T-cell (primary cell): ENCODE results near the gene INTS1. TPM values are rescaled to one million over a fixed set of nuclear protein-coding genes. Genes with fewer than 3 reads are reported as not detected.
"Not testable (repeated sequence)": the region's sequence is repeated elsewhere in the genome, so short reads cannot be mapped to it uniquely, and the experiment has no call there.

ENCODE experiments used
- ATAC-seq, 4 experiments: fragments of 200-7000 bp in 3 of 4; fragments of 150-1000 bp in 1 of 4; cut with Tn5 transposase; replicated peaks in 1 of 4; 1 replicate in 3 of 4; 2 replicates in 1 of 4; pipeline ENCODE4 v1.10.0; 2021; ENCODE audit warnings: moderate library complexity in 3 of 4, mild to moderate bottlenecking in 2 of 4, moderate number of reproducible peaks in 1 of 4
- CTCF ChIA-PET, 2 donors: fragments of 300-600 bp; sonication (Branson Sonifier 250); formaldehyde crosslinking; loops; one replicate each; lab custom pipeline; 2022; ENCODE audit warnings: antibody characterized with exemption in 2 of 2; lab: Charles Lee
- POLR2A ChIA-PET, 2 donors: fragments of 300-600 bp; sonication (Branson Sonifier 250); formaldehyde crosslinking; loops; one replicate each; lab custom pipeline; 2022; ENCODE audit warnings: antibody characterized with exemption in 2 of 2; lab: Charles Lee
- DNase-seq, 35 experiments: peaks; one replicate each; pipeline versions ENCODE4 v3.0.0 to v3.0.0-alpha.2; 2013 to 2023
- H3K27ac ChIP-seq: one replicate; pipeline ENCODE4 v1.5.1; 2013; ENCODE audit warnings: low read length
- H3K27me3 ChIP-seq, 2 experiments: replicated peaks in 1 of 2; 1 replicate in 1 of 2; 2 replicates in 1 of 2; pipeline versions ENCODE4 v1.6.1 to v1.7.0; 2013; ENCODE audit warnings: low read length in 1 of 2, mixed read lengths in 1 of 2; ENCODE audit not compliant: control insufficient read depth in 2 of 2, insufficient read depth in 2 of 2; ENCODE audit errors: extremely low read depth in 1 of 2
- H3K36me3 ChIP-seq, 2 donors: 1 replicate in 1 of 2; 2 replicates in 1 of 2; pipeline versions ENCODE4 v1.6.1 to v1.7.0; 2013; ENCODE audit warnings: low read length in 1 of 2; ENCODE audit not compliant: control insufficient read depth in 2 of 2, insufficient read depth in 1 of 2; ENCODE audit errors: extremely low read depth in 1 of 2
- H3K4me1 ChIP-seq, 2 experiments: 1 replicate in 1 of 2; 2 replicates in 1 of 2; pipeline versions ENCODE4 v1.6.1 to v1.7.0; 2013; ENCODE audit warnings: low read length in 2 of 2, mixed read lengths in 1 of 2; ENCODE audit not compliant: insufficient read depth in 2 of 2, control insufficient read depth in 1 of 2; ENCODE audit errors: extremely low read depth in 1 of 2
- H3K4me3 ChIP-seq, 2 donors: 1 replicate in 1 of 2; 2 replicates in 1 of 2; pipeline versions ENCODE4 v1.5.1 to v1.7.0; 2013; ENCODE audit warnings: mild to moderate bottlenecking in 2 of 2, low read length in 1 of 2, moderate library complexity in 1 of 2; ENCODE audit not compliant: control insufficient read depth in 1 of 2; ENCODE audit errors: extremely low read depth in 1 of 2
- H3K9me3 ChIP-seq: 2 replicates; pipeline ENCODE4 v1.7.0; 2013
- H3K27ac Mint-ChIP-seq, 2 donors: one replicate each; pipeline ENCODE4 v1.8.0; 2020 to 2021; ENCODE audit warnings: mild to moderate bottlenecking in 2 of 2, mixed read lengths in 2 of 2
- H3K27me3 Mint-ChIP-seq, 2 donors: one replicate each; pipeline ENCODE4 v1.8.0; 2021 to 2022; ENCODE audit warnings: mixed read lengths in 2 of 2
- H3K36me3 Mint-ChIP-seq: one replicate; pipeline ENCODE4 v1.8.0; 2021; ENCODE audit warnings: mixed read lengths
- H3K4me1 Mint-ChIP-seq, 3 donors: one replicate each; pipeline ENCODE4 v1.8.0; 2020 to 2022; ENCODE audit warnings: mixed read lengths in 3 of 3, mild to moderate bottlenecking in 1 of 3
- H3K4me3 Mint-ChIP-seq, 3 donors: one replicate each; pipeline ENCODE4 v1.8.0; 2020 to 2022; ENCODE audit warnings: mild to moderate bottlenecking in 3 of 3, mixed read lengths in 3 of 3, moderate library complexity in 3 of 3
- H3K9me3 Mint-ChIP-seq, 3 donors: one replicate each; pipeline ENCODE4 v1.8.0; 2020 to 2022; ENCODE audit warnings: mixed read lengths in 3 of 3
- WGBS: methylation state at CpG from one replicate; pipeline ENCODE4 v1.1.5; 2013; ENCODE audit warnings: missing lambda C conversion rate; ENCODE audit not compliant: insufficient coverage; 5-methylcytosine and 5-hydroxymethylcytosine counted together
- total RNA-seq, 35 experiments: library from RNA in 6 of 35; stranded (reverse) in 6 of 35; fragments of 120-200 nt in 1 of 35; gene quantifications; one replicate each; pipeline versions ENCODE4 v1.2.1 to v1.2.4 and lab custom pipeline; 2013 to 2026

Gene INTS1
- total RNA-seq, 5 donors from 2014 or later (not counting 1 experiment from before 2014, with no cell fraction given) = 102 to 147 (median 131) TPM

GRCh38 chr7:1449501-1449900 is 54.7 kb downstream of the INTS1 start:
- Mint-ChIP-seq H3K4me3 (no peak overlapping the region), H3K9me3 (no peaks in the 10 kb centered on the region), H3K27ac (no peak overlapping the region), H3K4me1 (no peaks in the 10 kb centered on the region), H3K36me3 (no peaks in the 10 kb centered on the region), H3K27me3 (no peaks in the 10 kb centered on the region)
- 82% methylated on average over 12 of the region's 13 CpGs for WGBS
- no peaks in the 10 kb centered on the region for H3K4me1 ChIP-seq
- ChIA-PET CTCF (no interaction called here), POLR2A (no interaction called here)
- peaks cover 0 to 4% of the 10 kb centered on the region in 2 experiments for H3K27me3 ChIP-seq
- ATAC-seq (no peak), DNase-seq (no peak)
- no peak overlapping the region for H3K4me3 ChIP-seq
- H3K36me3 ChIP-seq = no peaks in the 10 kb centered on the region
- no peaks in the 10 kb centered on the region for H3K9me3 ChIP-seq
- H3K27ac ChIP-seq = no peak overlapping the region

- no peak overlapping the region for H3K27ac Mint-ChIP-seq
- H3K9me3 ChIP-seq = no peaks in the 10 kb centered on the region
- no peak overlapping the region for H3K4me3 ChIP-seq
- no peaks in the 10 kb centered on the region for H3K36me3 Mint-ChIP-seq
- H3K4me1 ChIP-seq = no peaks in the 10 kb centered on the region
- no peak overlapping the region for H3K4me3 Mint-ChIP-seq
- WGBS = 90% methylated on average over 6 of the region's 14 CpGs
- H3K27me3 Mint-ChIP-seq = no peaks in the 10 kb centered on the region
- CTCF ChIA-PET = no interaction called here
- ATAC-seq (no peak), DNase-seq (no peak)
- POLR2A ChIA-PET = no interaction called here
- no peak overlapping the region for H3K27ac ChIP-seq
- H3K4me1 Mint-ChIP-seq = no peaks in the 10 kb centered on the region
- H3K27me3 ChIP-seq = peaks cover 0 to 6% of the 10 kb centered on the region in 2 experiments
- H3K36me3 ChIP-seq = no peaks in the 10 kb centered on the region
- no peaks in the 10 kb centered on the region for H3K9me3 Mint-ChIP-seq
These were observed 55.2 kb downstream of the INTS1 start for GRCh38 chr7:1448958-1449357.

- ChIA-PET CTCF (no interaction called here), POLR2A (no interaction called here)
- no peaks in the 10 kb centered on the region for H3K36me3 ChIP-seq
- H3K4me1 ChIP-seq = no peaks in the 10 kb centered on the region
- H3K4me3 ChIP-seq = no peak overlapping the region
- Mint-ChIP-seq H3K9me3 (no peaks in the 10 kb centered on the region), H3K4me1 (no peaks in the 10 kb centered on the region), H3K27ac (no peak overlapping the region), H3K27me3 (no peaks in the 10 kb centered on the region), H3K4me3 (no peak overlapping the region), H3K36me3 (no peaks in the 10 kb centered on the region)
- DNase-seq (no peak), ATAC-seq (no peak)
- no peaks in the 10 kb centered on the region for H3K9me3 ChIP-seq
- H3K27ac ChIP-seq = no peak overlapping the region
- WGBS = 82% methylated on average over 7 of the region's 15 CpGs
- peaks cover 0 to 6% of the 10 kb centered on the region in 2 experiments for H3K27me3 ChIP-seq
These were observed 56.5 kb downstream of the INTS1 start for GRCh38 chr7:1447551-1448244.

GRCh38 chr7:1447112-1447511 is 57.1 kb downstream of the INTS1 start:
- H3K4me3 ChIP-seq = no peak overlapping the region
- no peaks in the 10 kb centered on the region for H3K36me3 ChIP-seq
- no peaks in the 10 kb centered on the region for H3K9me3 ChIP-seq
- no peaks in the 10 kb centered on the region for H3K4me1 ChIP-seq
- no peaks in the 10 kb centered on the region for H3K4me1 Mint-ChIP-seq
- no peak for DNase-seq
- ChIA-PET POLR2A (no interaction called here), CTCF (no interaction called here)
- no peaks in the 10 kb centered on the region for H3K36me3 Mint-ChIP-seq
- no peaks in the 10 kb centered on the region for H3K9me3 Mint-ChIP-seq
- no peak overlapping the region for H3K4me3 Mint-ChIP-seq
- peaks cover 0 to 6% of the 10 kb centered on the region in 2 experiments for H3K27me3 ChIP-seq
- no peaks in the 10 kb centered on the region for H3K27me3 Mint-ChIP-seq
- no peak overlapping the region for H3K27ac Mint-ChIP-seq
- ATAC-seq = peak in 1 of 4 experiments; percentile 25
- H3K27ac ChIP-seq = no peak overlapping the region
- 87% methylated on average over 4 of the region's 11 CpGs for WGBS

GRCh38 chr7:1446620-1447032 is 57.6 kb downstream of the INTS1 start:
- H3K27ac Mint-ChIP-seq = no peak overlapping the region
- no peaks in the 10 kb centered on the region for H3K4me1 Mint-ChIP-seq

GRCh38 chr7:1446026-1446425 is 58.2 kb downstream of the INTS1 start:
- H3K9me3 ChIP-seq, DNase-seq, H3K36me3 Mint-ChIP-seq, CTCF ChIA-PET, POLR2A ChIA-PET, H3K27me3 Mint-ChIP-seq, H3K4me3 Mint-ChIP-seq, H3K9me3 Mint-ChIP-seq, H3K27me3 ChIP-seq, H3K4me3 ChIP-seq, H3K4me1 ChIP-seq, H3K27ac Mint-ChIP-seq, H3K27ac ChIP-seq, H3K4me1 Mint-ChIP-seq, ATAC-seq, H3K36me3 ChIP-seq: not testable (repeated sequence)
- WGBS = 67% methylated on average over 1 of the region's 5 CpGs

More at GRCh38 chr7:1446620-1447032, 57.6 kb downstream of the INTS1 start:
- ChIA-PET POLR2A (no interaction called here), CTCF (no interaction called here)
- ATAC-seq = no peak
- Mint-ChIP-seq H3K27me3 (no peaks in the 10 kb centered on the region), H3K4me3 (no peak overlapping the region), H3K36me3 (no peaks in the 10 kb centered on the region), H3K9me3 (no peaks in the 10 kb centered on the region)
- H3K27ac ChIP-seq = no peak overlapping the region
- H3K36me3 ChIP-seq = no peaks in the 10 kb centered on the region
- H3K27me3 ChIP-seq = peaks cover 0 to 6% of the 10 kb centered on the region in 2 experiments
- no peaks in the 10 kb centered on the region for H3K4me1 ChIP-seq
- DNase-seq = no peak
- H3K9me3 ChIP-seq = no peaks in the 10 kb centered on the region
- WGBS = 82% methylated on average over 15 of the region's 17 CpGs
- no peak overlapping the region for H3K4me3 ChIP-seq
